ENCODE measurements around the gene LPAR3.

The LPAR3 gene

DNA sequence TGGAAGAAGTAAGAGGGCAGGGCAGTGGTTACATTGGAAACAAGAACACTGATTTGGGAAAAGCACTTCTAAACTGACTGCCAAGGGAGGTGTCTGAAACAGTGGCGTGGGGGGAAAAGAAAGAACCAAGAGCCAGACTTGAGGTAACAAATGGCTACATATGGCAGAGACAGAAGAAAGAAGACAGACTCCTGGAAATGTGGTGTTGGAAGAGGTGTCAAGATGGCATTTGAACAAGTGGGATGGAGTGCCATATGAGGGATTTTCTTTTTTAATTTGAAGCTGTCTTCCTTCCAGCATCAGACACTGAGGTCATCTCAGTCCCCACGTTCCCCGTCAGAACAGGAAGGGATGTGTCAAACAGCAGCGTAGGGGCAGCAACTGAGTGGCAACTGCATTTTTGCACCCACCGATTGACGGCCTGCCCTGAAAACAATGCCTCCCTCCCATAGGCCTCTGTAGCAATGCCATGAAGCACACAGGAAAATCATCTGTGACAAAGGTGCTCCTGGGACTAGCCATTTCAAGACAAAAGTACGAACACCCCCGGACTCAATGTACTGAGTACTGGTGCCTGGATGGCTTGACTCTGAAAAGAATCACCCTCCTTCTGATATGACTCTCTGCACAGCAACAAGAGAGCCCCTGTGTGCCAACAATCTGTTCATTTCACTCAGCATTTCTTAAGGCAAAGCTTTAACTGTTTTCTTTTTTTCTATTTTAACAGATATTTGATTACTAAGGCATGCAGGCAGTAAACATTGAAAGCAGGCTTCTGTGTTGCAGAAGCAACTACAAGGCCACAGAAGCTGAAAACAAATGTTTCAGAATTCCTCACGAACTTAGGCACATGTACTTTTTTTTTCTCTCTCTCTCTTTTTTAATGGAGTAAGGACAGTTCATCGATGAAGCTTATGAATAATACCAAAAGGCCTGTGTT, 37.0 kb downstream of the LPAR3 start:
- no peak for DNase-seq

DNA sequence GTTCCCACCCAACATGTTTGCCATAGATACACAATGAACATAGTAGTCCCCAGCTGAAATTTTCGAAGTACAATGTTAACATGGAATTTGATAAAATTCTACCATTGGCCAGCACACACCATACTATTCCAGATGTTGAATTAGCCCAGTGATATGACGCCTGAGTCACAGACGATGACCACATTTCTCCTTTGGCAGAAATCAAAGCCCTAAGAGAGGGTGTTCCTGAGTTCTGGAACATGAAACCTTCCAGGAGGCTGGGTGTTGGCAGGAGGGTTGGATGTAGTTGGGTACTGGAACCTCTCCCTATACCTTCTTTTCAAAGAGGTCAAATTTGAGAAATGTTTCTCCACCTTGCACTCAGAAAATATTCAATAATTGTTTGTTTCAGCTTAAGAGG, 37.8 kb downstream of the LPAR3 start:
- DNase-seq = no peak

DNA sequence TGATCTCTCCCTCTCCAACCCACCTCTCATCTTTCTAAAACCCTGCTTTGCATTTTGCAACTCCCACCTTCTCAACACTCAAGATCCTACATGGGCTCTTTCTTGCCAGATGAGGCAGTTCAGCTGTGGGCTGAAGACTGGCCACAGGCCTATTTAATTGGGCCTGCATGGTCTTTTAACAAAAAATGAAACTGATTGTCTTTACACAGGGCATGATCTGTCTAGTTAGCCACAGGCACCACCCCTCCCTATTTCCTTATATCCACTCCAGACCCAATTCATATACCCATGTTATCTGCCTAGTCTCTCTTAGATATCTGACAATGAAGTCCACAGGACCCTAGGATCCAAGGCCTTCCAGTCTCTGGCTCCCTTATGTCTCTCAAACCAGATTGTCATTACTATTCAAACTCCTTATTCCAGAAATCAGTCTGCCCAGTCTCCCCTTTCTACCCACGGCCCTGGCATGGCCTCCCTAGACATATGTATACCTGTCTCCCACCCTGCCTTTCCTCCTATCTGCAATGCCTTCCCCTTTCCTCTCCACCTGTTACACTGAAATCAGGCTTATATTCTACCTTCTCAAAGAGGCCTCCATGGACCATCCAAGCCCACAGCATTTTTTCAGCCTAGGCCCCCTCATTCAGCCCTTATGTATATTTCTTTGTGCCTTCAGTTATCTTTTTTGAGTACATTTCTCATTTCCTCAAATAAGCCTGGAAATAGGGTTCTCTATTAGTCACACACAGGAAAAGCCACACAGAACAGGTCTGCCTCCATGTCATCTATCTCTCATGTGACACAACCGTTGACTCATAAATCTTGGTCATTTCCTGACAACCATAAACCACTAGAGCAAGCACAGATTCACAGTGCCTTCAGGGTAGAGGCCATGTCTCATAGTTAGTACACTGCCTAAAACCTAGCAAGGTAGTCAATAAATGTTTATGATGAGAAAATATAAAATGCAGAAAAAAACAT, 39.0 kb downstream of the LPAR3 start:
- DNase-seq = peak; percentile 24

DNA sequence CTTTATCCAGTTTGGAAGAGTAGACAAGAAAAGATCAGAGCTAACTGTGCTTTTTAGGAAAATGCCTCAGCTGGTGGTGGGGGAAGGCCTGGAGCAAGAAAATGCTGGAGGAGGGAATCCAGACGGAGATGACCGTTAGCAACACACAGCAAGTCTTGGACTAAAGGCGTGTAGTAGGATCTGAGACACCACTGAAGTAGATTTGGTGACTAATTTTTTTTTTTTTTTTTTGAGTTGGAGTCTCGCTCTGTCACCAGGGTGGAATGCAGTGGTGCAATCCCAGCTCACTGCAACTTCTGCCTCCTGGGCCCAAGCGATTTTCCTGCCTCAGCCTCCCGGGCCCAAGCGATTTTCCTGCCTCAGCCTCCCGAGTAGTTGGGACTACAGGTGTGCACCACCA, 41.2 kb downstream of the LPAR3 start:
- DNase-seq = no peak

DNA sequence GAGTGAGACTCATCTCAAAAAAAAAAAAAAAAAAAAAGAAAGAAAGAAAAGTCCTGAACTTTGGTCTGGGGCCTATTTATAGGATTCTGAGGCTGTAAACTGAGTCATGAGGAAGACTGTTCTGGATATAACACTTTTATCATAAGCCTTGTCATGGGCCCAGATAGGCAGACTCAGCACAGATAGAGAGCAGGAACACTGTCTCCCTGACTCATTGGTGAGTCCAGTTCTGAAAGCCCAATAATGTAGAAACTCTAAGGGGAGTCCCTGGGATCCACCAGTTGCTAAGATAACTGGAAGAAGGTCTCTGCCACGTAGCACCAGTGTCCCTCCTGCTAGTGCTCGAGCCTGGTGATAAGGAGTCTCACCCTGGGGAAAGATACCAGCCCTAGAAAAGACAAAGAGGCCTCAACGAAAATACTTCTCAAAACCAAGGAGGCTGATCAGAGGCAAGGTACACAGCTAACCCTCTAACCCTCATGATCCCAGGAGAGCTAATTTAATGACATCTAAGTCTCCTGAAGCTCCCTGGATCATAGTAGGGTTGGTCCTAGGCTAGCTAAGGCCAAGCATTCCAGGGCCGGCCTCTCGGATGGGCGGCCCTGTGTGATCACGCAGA, 43.5 kb downstream of the LPAR3 start:
- DNase-seq = no peak

DNA sequence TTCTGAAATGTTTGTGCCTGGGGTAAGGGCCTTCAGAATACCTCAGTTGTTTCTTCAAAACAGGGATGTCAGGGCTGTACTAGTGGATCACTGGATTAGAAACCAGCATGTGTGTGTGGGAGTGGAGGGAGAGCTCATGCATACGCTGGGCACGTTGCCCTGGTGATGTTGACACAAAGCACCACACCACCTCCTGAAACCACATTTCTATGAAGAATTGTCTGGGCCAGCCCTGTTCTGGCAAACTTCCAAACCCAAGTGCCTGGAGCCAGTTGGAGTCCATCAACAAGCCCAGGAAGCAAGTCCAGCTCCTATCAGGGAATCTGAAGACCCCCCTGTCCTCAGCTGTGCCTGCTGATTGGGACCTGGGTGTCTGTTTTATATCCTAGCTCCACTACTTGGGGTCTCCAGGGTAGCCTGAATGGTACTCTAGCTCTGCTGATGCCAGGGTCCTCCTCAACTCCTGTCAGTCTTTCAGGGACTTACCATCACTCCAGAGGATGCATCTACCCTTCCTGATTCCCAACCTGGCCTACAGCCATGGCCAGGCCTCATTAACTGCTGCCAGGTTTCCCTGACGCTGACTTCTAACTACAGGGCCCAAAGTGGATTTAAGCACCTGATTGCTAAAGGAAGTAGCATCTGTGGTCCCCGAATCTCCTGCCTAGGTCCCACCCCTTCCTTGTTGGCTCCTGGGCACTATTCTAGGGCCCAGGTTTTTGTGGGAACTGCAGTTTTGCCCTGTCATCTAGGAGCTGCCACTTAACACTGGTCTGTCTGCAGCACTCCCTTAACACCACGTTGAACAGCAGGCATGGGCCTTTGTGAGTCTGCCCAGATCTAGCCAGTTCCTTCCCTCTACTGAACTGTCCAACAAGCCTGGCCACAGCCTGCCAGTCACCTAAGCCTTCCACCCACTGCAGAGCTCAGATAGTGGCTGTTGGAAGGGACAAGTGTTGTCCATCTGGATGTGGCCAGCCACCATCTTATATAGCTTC, 45.5 kb downstream of the LPAR3 start:
- no peak for DNase-seq

DNA sequence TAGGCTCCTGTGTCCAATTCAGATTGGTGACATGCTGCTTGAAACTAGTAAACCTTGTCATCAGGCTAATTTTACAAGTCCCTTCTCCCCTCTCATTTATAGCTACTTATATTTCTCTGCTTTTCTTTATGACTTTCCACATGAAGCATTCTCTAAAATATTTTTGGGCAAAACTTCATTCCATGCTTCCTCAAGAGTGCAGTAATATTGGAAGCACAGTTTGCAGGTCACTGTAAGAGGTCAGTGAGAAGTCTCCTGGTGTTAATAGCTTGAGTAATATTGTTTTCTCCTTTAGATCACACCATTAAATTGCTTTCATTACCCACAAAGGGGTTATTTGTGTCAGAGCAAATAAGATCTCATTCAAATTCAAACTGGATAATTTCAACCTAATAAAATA, 46.6 kb downstream of the LPAR3 start:
- DNase-seq = no peak

DNA sequence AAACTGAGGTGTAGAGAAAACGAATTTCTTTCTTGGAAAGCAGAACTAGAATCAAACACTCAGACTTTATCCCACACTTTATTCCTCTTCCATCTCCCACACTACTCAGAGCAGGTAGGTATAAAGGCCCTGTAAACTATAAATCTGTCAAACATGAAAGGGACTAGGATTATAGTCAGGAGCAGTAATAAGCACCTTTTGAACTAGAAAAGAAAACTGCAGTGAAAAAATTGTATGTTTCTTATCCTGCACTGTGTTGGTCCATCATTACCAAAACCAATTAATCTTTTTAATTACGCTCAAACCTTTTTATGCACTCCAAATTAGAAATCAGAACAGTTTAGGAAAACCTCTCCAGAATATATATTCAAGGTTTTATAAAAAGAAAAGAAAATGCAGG, 47.6 kb downstream of the LPAR3 start:
- DNase-seq = no peak

DNA sequence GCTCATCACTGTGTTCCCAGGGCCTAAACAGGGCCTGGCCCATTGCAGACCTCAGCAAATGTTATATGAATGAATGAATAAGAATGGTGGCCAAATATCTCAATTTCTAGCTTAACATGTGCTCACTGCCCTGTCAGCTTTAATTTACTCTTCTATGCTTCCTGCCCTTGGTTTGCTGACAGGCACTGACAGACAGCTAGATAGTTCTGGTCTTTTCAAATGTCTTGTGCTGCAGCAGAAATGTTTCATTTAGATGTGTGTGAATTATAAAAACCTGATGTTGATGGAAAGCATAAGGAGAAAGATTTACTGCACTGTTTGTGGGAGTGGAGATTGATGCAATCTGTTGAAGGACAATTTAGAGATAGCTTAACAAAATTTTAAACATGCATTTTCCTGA, 48.9 kb downstream of the LPAR3 start:
- DNase-seq = no peak

DNA sequence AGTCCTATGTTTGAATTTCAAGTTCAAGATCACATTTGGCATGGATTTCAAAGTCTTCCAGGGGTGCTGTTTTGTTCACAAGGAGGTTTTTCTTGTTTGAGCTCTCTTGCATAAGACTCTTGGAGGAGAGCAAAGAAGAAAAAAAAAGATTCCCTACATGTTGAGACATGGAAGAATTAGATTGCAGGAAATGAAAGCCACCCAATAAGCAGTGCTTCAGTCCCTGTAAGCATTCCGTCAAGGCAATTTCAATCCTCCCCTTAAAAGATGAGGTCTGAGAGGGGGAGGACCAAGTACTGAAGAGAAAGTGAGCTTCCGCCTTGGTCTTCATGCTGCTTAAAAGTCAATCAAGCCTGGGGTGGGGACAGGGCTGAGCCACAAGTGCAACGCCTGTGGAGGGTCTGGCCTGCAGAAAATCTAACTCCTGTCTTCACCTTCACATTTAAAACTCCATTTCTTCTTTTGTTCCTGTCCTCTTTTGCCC, 50.2 kb downstream of the LPAR3 start:
- DNase-seq = no peak

DNA sequence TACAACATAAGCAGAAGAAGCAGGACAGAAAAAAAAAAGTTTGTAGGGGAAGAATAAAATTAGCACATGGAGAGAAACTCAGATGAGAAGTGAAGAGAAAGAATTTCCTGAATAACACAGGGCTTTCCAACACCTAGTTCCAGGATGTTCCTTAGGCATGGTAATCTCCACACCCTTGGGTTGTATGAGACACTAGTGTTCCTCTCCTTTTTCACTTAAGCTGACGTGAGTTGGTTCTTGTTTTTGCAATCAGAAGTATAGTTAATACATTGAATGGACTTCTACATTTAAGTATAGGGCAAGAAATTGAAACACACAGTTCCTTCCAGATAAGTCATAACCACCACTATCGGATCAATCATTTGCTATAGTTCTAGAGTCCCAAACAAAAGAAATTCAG, 51.0 kb downstream of the LPAR3 start:
- no peak for DNase-seq

DNA sequence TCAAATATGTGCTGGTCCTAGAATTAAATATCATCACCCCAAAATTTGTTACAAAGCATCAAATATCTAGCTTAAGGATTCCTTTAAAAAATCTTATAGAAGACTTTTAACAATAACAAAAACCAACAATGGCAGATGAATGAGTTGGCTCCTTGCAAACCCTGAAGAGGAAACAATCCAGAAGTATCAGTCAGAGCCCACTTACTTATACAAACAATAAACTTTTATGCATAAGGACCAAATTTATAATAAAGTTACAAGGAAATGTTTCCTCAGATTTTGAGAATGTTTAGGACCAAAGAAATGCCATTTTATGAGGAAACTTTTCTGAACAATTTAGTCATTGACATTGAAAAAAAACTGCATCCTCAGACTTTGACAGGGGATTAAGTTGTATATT, 52.7 kb downstream of the LPAR3 start:
- no peak for DNase-seq

DNA sequence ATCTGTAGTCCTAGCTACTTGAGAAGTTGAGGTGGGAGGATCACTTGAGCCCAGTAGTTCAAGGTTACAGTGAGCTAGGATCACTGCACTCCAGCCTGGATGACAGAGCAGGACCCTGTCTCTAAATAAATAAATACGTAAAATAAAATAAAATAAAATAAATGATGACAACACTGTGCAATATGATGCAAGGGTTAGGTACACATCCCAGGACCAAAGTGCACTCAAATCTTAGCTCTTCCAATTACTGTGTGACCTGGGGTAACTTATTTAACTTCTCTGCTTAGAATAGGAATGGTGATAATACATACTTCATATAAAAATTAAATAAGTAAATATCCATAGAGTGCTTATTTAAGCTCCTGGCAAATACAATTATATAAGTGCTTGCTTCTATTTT, 53.5 kb downstream of the LPAR3 start:
- no peak for DNase-seq

DNA sequence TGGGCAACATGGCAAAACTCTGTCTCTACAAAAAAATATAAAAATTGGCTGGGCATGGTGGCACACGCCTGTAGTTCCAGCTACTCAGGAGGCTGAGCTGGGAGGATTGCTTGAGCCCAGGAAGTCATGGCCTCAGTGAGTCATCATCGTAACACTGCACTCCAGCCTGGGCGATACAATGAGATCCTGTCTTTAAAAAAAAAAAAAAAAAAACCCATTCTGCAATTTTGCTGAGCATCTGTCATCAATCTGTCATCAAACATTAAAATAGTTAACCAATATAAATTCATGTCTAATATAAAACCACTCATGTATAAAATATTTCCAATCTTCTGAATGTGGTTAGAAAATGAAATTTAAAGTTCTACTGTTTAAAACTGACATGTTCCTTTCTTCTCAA, 56.9 kb downstream of the LPAR3 start:
- DNase-seq = no peak

DNA sequence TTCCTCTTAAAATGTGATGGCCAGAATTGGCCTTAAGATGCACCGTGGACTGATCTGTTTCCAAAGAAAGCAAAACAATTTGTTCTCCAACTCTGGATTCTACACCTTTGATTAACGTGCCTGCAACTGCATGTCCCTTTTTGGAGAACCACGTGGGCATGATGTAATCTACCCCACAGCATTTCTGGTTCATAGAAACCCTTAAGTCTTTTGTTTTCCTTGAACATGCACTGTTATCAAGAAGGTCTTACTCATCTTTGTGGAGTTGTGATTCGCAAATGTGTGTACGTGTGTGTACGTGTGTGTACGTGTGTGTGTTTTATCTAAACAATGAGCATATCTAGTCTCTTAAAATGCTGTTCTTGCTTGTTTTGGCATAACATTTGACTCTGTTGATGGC, 57.8 kb downstream of the LPAR3 start:
- DNase-seq = no peak

DNA sequence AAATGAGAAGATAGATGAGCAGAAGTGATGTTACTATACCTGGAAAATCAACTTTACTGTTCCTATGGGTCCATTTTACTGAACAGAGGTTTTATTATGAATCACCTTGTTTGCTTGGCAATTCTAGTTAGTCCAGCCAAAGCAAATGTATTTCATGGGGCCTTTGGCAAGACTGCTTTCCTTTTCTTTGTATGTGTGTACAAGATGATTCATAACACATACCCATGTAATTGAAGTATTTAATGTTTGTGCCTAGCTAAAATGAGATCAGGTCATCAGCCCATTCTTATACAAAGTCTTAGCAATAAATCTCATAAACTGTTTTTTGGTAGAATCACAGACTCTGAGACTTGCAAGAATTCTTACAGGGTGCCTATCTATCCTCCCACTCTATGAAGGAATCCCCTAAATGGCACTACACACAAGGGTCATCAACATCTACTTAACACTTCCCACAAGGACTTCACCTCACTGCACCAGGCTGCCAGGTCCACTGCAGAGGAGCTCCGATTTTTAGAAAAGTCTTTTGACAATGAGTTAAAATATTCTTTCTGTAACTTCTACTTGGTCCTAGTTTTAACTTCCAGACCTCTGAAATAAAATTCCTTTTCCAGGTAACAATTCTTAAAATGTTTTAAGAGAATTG, 58.5 kb downstream of the LPAR3 start:
- no peak for DNase-seq

DNA sequence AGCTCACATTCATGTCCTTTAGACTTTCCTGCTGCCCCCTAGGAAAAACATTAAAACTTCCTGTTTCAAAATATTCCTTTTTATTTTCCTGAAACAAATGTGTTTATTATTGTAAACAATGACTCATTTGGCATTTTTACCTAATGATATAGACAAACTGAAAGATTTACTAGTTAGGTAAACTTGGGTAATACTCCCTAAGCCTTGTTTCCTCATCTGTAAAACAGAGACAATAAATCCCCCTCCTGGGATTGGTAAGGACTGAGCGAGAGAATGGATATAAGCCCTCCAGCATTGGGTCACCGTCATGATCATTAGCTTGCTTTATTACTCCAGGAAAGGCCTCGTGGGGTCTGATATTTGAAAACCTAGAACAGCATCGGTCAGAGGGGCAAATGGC, 59.8 kb downstream of the LPAR3 start:
- DNase-seq = no peak

DNA sequence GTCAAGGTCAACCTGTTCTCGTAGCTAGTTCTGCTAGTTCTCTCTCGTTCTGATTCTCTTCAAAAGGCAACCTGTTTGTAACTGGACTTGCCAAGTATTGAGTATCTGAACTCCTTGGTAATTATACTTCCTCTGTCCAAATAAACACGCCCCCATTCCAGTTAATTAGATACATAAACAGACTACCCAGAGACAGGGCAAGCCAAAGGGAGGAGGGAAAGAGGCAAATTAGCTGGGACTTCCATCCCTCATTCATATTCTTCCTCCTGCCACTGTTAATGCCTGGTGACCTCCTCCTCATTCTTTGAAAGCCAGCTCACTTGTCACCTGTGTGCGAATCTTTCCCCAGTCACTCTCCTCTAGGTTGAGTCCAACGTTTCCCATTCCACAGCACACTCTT, 62.9 kb downstream of the LPAR3 start:
- no peak for DNase-seq

DNA sequence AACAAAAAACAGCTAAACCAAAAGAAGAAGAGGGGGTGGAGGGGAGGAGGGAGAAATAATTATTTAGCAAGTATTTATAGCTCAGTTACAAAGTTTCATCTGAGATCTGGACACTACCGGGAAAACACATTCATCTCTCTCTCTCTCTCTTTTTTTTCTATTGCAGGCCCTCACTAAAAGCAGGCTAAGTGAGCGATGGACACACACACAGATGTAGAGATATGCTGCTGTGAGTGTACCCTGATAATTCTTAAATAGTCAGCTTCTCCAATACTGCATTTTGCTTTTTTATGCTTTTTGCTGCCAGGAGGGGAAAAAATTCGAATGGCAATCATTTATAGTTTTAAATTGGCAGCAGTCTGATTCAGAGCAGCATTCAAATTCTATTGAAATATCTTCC, 65.0 kb downstream of the LPAR3 start:
- DNase-seq = no peak

DNA sequence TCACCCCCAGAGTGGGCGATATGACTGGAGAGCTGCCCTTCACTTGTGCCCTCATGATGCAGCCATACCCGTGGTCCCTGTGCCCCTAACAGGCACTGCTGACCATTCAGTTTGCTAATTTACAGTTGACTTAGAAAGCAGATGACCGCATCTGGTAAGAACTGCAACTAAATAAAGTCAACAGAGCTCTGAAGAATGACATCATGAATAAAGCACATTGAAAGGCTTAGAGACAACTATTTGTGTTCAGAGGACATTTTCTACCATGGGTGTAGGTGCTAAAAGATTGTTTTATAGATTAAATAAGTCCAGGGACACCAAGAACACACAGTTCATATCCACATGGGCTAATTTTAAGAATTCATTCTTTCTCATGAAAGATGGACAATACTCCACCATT, 65.5 kb downstream of the LPAR3 start:
- no peak for DNase-seq

DNA sequence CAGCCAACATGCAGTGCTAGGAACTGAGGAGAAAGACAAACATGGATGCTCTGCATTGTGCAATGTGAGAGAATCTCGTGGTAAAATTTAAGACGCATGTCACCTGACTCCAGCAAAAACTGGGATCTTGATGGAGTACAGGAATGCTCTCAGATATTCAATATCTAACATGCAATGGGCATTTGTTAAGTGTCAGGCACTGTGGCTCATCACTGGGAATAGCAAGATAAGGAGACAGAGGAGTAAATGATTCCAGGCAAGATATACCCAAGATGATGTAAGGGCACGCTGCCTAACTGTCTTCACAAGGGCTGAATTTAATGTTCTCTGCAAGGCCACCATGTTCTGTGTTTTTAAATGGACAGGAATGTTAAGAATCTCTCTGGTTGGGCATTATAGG, 67.8 kb downstream of the LPAR3 start:
- no peak for DNase-seq
